Measurements from ENCODE around the gene FICD.

Gene FICD

DNA sequence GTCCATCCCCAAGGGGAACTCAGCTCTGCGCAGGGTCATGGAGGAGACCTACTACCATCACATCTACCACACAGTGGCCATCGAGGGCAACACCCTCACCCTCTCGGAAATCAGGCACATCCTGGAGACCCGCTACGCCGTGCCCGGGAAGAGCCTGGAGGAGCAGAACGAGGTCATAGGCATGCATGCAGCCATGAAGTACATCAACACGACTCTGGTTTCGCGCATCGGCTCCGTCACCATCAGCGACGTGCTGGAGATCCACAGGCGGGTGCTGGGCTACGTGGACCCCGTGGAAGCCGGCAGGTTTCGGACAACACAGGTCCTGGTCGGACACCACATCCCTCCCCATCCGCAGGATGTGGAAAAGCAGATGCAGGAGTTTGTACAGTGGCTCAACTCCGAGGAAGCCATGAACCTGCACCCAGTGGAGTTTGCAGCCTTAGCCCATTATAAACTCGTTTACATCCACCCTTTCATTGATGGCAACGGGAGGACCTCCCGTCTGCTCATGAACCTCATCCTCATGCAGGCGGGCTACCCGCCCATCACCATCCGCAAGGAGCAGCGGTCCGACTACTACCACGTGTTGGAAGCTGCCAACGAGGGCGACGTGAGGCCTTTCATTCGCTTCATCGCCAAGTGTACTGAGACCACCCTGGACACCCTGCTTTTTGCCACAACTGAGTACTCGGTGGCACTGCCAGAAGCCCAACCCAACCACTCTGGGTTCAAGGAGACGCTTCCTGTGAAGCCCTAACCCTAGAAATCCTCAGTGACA is 3.8 kb downstream of the FICD start:
- Histone ChIP-seq H3K36me3 (ENCODE audit: insufficient read depth, low read length) (peaks cover 71% of the 10 kb centered on the region), H3K27ac (ENCODE audit: low read depth, low read length) (no peak overlapping the region), H3K4me1 (ENCODE audit: insufficient read depth, low read length) (no peaks in the 10 kb centered on the region), H3K4me3 (ENCODE audit: low read length) (no peak overlapping the region), H3K9me3 (ENCODE audit: insufficient read depth, low read depth, low read length) (no peaks in the 10 kb centered on the region), H3K27me3 (ENCODE audit: insufficient read depth, low read length) (no peaks in the 10 kb centered on the region), H3K9ac (ENCODE audit: low read depth, low read length) (no peak overlapping the region)
- 97% methylated on average over 39 of the region's 39 CpGs for WGBS

DNA sequence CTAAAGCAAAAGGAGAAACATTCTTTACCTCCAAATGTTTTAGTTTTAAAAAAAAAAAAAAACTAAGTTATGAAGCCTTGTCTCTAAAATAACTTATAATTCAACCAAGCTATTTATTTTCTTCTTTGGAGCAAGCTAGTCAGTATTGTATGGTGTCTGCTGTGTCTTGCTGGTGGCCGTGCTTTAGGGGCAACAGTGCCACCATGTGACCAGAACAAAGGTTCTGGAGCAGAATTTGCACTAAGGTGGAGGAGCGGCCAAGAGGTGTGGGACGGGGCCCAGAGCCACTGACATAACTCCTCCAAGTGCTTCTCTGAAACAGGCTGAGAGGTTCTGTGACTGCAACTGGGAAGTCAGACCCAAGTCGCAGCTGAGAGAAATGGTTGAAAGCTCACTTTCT is 4.5 kb downstream of the FICD start:
- Histone ChIP-seq H3K36me3 (ENCODE audit: insufficient read depth, low read length) (peaks cover 77% of the 10 kb centered on the region), H3K4me1 (ENCODE audit: insufficient read depth, low read length) (no peaks in the 10 kb centered on the region)
- 87% methylated on average over 4 of the region's 4 CpGs for WGBS

DNA sequence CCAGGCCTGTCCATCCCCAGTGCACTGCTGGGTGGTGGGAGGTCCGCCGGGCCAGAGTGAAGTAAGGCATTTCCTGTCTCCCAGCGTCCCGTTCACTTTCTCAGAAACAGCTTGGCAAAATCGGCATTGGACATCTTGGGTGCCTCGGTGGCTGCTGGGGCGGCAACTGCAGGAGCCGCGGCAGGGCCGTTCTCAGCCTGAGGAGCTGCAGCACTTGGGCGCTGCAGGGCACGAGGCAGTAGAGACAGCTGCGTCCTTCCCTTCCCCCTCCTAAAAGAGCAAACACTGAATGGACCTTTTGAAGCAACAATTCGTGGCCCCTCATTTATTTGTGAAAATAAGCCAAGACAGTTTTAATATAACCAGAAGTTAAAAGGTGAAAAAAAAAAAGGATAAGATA is 8.3 kb downstream of the FICD start:
- peaks cover 100% of the 10 kb centered on the region for H3K36me3 ChIP-seq (ENCODE audit: insufficient read depth, low read length)
- no peaks in the 10 kb centered on the region for H3K4me1 ChIP-seq (ENCODE audit: insufficient read depth, low read length)
- H3K27me3 ChIP-seq (ENCODE audit: insufficient read depth, low read length), result no peaks in the 10 kb centered on the region
- no peaks in the 10 kb centered on the region for H3K9me3 ChIP-seq (ENCODE audit: insufficient read depth, low read depth, low read length)
- 95% methylated on average over 13 of the region's 14 CpGs for WGBS
- H3K27ac ChIP-seq (ENCODE audit: low read depth, low read length), result no peak overlapping the region
- no peak overlapping the region for H3K9ac ChIP-seq (ENCODE audit: low read depth, low read length)
- no peak overlapping the region for H3K4me3 ChIP-seq (ENCODE audit: low read length)

More for the DNA sequence above, 4.5 kb downstream of the FICD start:
- no peaks in the 10 kb centered on the region for H3K9me3 ChIP-seq (ENCODE audit: insufficient read depth, low read depth, low read length)
- H3K27ac ChIP-seq (ENCODE audit: low read depth, low read length), result no peak overlapping the region
- no peak overlapping the region for H3K9ac ChIP-seq (ENCODE audit: low read depth, low read length)
- no peaks in the 10 kb centered on the region for H3K27me3 ChIP-seq (ENCODE audit: insufficient read depth, low read length)
- H3K4me3 ChIP-seq (ENCODE audit: low read length), result no peak overlapping the region

DNA sequence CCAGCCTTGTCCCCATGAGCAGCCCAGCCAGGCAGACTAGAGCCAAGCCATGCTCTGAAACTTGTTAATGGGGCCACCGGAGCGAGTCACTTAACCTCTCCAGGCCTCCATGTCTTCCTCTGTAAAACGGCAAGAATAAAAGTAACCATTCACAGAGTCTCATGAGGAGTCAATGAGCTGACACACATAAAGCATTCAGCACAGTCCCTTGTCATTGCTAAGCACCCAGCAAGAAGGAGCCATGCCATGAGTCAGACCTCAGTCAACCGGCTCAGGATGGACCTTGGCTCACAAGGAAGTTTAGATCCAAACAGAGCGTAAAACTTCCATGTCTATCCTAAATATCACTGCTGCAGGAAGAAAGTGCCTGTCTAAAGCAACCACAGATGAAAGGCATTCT is 10.6 kb downstream of the FICD start:
- peaks cover 98% of the 10 kb centered on the region for H3K36me3 ChIP-seq (ENCODE audit: insufficient read depth, low read length)
- WGBS, result 84% methylated on average over 5 of the region's 5 CpGs
- no peak overlapping the region for H3K27ac ChIP-seq (ENCODE audit: low read depth, low read length)

DNA sequence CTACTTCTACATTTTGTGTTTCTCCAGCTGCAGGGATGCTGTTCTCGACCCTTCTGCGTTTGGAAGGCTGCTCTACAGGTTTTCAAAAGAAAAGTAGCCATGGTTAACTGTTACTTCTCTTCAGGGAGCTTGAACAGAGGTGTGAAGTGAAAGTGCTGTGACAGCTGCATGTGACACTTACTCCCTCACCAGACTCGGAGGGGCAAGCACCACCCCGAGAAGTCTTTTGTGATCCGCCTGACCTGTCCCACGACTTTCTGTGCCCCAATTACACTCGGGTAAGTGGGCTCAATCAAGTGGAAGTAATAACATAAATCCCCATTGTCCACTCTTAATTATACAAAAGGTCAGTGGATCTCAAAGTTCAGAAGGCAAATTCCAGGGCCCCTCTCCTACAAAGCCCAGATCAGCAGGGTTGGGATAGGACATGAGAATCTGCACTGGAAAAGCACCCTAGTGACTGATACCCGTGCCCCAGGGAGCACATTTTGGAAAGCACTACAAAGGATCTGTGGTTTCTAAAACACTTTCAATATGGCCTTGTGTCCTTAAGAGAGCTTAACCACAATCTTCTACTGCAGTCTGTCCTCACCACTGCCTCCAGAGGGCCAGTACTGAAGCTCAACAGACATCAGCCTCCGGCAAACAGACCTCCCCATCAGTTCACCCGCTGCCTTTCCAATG is 11.5 kb downstream of the FICD start:
- Histone ChIP-seq H3K36me3 (ENCODE audit: insufficient read depth, low read length) (peaks cover 98% of the 10 kb centered on the region), H3K9ac (ENCODE audit: low read depth, low read length) (no peak overlapping the region), H3K27ac (ENCODE audit: low read depth, low read length) (no peak overlapping the region), H3K9me3 (ENCODE audit: insufficient read depth, low read depth, low read length) (no peaks in the 10 kb centered on the region), H3K4me3 (ENCODE audit: low read length) (no peak overlapping the region), H3K4me1 (ENCODE audit: insufficient read depth, low read length) (no peaks in the 10 kb centered on the region), H3K27me3 (ENCODE audit: insufficient read depth, low read length) (no peaks in the 10 kb centered on the region)
- 93% methylated on average over 10 of the region's 10 CpGs for WGBS

More for the DNA sequence above, 10.6 kb downstream of the FICD start:
- H3K4me3 ChIP-seq (ENCODE audit: low read length), result no peak overlapping the region
- H3K9ac ChIP-seq (ENCODE audit: low read depth, low read length), result no peak overlapping the region
- H3K27me3 ChIP-seq (ENCODE audit: insufficient read depth, low read length), result no peaks in the 10 kb centered on the region
- H3K9me3 ChIP-seq (ENCODE audit: insufficient read depth, low read depth, low read length), result no peaks in the 10 kb centered on the region
- H3K4me1 ChIP-seq (ENCODE audit: insufficient read depth, low read length), result no peaks in the 10 kb centered on the region

DNA sequence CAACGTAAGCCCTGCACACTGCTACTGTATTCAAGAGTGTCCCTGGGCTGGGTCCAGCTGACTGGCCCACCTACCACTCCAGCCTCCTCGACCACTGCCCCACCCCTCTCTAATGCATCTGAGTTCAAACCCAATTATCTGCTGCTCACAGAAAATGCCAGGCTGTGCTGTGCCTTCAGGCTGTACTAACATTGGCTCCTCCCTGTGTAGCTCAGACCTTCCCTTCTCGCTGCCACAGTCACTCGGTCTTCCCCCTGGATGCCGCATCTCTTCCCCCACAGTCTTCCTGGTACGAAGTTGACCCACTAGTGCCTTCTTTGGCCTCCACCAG is 12.1 kb downstream of the FICD start:
- no peaks in the 10 kb centered on the region for H3K27me3 ChIP-seq (ENCODE audit: insufficient read depth, low read length)
- H3K4me3 ChIP-seq (ENCODE audit: low read length), result no peak overlapping the region
- H3K4me1 ChIP-seq (ENCODE audit: insufficient read depth, low read length), result no peaks in the 10 kb centered on the region
- H3K36me3 ChIP-seq (ENCODE audit: insufficient read depth, low read length), result peaks cover 98% of the 10 kb centered on the region
- no peaks in the 10 kb centered on the region for H3K9me3 ChIP-seq (ENCODE audit: insufficient read depth, low read depth, low read length)
- WGBS, result 92% methylated on average over 6 of the region's 6 CpGs
- H3K27ac ChIP-seq (ENCODE audit: low read depth, low read length), result no peak overlapping the region
- no peak overlapping the region for H3K9ac ChIP-seq (ENCODE audit: low read depth, low read length)

DNA sequence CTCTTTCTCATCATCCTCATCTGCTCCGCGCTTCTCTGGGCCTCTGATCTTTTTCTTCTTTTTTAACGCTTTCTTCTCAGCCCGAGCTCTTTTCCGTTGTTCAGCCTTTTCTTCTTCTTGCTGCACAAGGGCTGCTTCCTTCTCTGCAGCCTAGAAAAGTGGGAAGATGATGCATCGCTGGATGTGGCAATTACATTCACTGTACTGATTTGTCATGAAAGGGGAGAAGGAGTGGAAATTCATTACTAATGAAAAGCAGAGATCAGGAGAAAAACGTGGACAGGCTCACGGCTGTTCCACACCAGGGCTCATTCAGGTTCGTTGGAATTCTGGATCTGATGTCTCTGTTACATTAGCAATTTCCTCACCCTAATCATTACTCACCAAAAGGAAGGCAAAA is 15.1 kb downstream of the FICD start:
- Histone ChIP-seq H3K9me3 (ENCODE audit: insufficient read depth, low read depth, low read length) (no peaks in the 10 kb centered on the region), H3K9ac (ENCODE audit: low read depth, low read length) (no peak overlapping the region), H3K27ac (ENCODE audit: low read depth, low read length) (no peak overlapping the region), H3K4me3 (ENCODE audit: low read length) (no peak overlapping the region), H3K27me3 (ENCODE audit: insufficient read depth, low read length) (no peaks in the 10 kb centered on the region), H3K36me3 (ENCODE audit: insufficient read depth, low read length) (peaks cover 98% of the 10 kb centered on the region), H3K4me1 (ENCODE audit: insufficient read depth, low read length) (no peaks in the 10 kb centered on the region)
- 95% methylated on average over 9 of the region's 9 CpGs for WGBS

DNA sequence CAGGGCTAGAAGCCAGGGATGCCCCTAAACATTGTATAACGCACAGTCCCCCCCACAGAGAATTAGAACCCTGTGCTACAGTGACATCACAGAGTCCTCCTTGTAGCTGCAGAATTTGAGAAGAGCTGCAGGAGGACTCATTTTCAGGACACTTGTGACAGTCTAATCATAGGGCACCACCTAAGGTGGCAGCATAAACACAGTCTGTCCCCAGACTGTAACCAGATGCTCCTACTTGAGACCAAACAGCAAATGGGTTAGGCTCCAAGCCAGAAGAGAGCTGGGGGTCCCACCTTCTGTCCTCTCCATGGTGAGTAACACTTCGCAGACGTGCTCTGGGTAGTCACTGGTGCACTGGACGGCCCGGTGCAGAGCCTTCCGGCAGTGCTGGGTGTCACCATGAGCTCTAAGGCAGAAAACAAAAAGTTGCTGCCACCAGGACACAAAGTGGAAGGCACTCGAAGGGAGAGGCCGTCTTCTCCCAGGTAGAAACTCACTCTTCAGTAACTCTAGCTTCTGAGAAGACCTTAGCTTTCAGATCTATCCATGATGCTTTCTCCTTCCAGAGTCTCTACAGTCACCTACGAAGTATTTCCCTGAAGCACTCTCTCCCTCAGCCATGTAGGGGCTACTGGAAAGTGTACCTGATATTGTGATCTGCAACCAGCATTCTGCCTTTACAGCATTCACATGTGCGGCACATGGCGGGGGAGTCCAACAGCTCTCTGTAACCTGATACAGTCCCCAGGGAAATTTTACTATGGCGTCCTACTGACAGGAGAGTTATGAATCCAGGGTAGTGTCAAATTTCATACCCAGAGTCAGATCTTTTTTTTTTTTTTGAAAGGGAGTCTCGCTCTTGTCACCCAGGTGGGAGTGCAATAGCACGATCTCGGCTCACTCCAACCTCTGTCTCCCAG is 17.1 kb downstream of the FICD start:
- 95% methylated on average over 15 of the region's 15 CpGs for WGBS
- H3K36me3 ChIP-seq (ENCODE audit: insufficient read depth, low read length), result peaks cover 98% of the 10 kb centered on the region
- no peaks in the 10 kb centered on the region for H3K9me3 ChIP-seq (ENCODE audit: insufficient read depth, low read depth, low read length)
- H3K27me3 ChIP-seq (ENCODE audit: insufficient read depth, low read length), result no peaks in the 10 kb centered on the region
- no peak overlapping the region for H3K27ac ChIP-seq (ENCODE audit: low read depth, low read length)
- no peak overlapping the region for H3K4me3 ChIP-seq (ENCODE audit: low read length)
- no peak overlapping the region for H3K9ac ChIP-seq (ENCODE audit: low read depth, low read length)
- no peaks in the 10 kb centered on the region for H3K4me1 ChIP-seq (ENCODE audit: insufficient read depth, low read length)

DNA sequence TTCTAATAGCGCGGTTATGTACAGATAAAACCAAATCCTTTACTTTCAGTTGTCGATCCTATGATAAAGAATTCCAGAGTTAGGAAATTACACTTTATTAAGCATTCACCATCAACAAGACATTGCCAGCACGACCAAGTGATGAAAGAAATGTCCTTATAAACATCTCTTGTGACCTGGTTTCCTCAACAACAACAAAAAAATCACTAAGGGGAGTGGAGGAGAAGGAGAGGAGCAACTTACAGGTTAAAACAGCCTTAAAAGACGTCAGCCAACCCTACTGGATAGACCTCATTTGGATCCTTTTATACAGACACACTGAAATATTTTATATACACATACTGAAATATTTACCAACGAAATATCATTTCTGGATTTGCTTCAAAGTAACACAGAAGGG is 23.1 kb downstream of the FICD start:
- WGBS, result 95% methylated on average over 5 of the region's 6 CpGs
- Histone ChIP-seq H3K27me3 (ENCODE audit: insufficient read depth, low read length) (no peaks in the 10 kb centered on the region), H3K4me3 (ENCODE audit: low read length) (no peak overlapping the region), H3K9me3 (ENCODE audit: insufficient read depth, low read depth, low read length) (no peaks in the 10 kb centered on the region), H3K4me1 (ENCODE audit: insufficient read depth, low read length) (no peaks in the 10 kb centered on the region), H3K27ac (ENCODE audit: low read depth, low read length) (no peak overlapping the region), H3K36me3 (ENCODE audit: insufficient read depth, low read length) (peaks cover 87% of the 10 kb centered on the region), H3K9ac (ENCODE audit: low read depth, low read length) (no peak overlapping the region)

DNA sequence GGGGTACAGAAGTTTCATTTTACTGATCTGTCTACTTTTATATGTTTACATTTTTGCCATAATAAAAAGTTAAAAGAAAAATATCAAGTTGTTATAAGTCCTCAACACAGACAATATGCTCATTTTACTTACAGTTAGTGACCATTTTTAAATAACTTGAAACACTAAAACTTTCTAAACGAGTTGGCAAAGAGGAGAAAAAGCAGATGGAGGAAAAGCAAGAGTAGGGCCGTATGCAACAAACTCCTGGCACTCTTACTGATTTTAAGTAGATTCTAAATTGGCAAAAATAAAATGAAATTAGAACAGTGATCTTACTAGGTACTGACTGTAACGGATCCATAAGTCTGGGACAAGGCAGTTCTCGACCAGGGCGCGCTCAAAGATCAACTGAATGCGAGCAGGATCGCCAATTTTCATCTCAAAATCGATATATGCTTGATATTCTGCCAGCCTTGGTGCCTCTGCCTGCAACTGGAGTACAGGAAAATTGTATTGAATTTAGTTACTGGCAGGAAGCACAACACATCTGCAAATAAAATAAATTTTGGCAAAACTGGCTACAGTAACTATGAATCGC is 23.6 kb downstream of the FICD start:
- WGBS, result 97% methylated on average over 10 of the region's 10 CpGs
- Histone ChIP-seq H3K36me3 (ENCODE audit: insufficient read depth, low read length) (peaks cover 87% of the 10 kb centered on the region), H3K27ac (ENCODE audit: low read depth, low read length) (no peak overlapping the region), H3K4me1 (ENCODE audit: insufficient read depth, low read length) (no peaks in the 10 kb centered on the region), H3K9me3 (ENCODE audit: insufficient read depth, low read depth, low read length) (no peaks in the 10 kb centered on the region), H3K9ac (ENCODE audit: low read depth, low read length) (no peak overlapping the region), H3K27me3 (ENCODE audit: insufficient read depth, low read length) (no peaks in the 10 kb centered on the region), H3K4me3 (ENCODE audit: low read length) (no peak overlapping the region)

DNA sequence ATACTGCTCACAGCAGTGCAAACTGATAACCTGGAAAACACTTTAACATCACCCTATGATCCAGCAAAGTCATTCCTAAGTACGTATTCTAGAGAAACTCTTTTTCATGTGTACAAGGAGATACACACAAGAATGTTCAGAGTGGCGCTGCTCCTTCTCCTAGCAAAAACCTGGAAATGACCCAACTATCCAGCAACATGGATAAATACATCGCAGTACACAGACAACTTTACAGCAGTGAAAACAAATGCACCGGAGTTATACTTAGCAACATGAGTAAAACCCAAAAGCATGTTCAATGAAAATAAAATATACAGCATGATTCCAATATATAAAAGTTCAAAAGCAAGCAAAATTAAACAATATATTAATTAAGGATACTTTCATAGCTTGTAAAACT is 27.2 kb downstream of the FICD start:
- H3K27ac ChIP-seq (ENCODE audit: low read depth, low read length), result no peak overlapping the region
- H3K4me3 ChIP-seq (ENCODE audit: low read length), result no peak overlapping the region
- WGBS, result 95% methylated on average over 4 of the region's 4 CpGs
- H3K9ac ChIP-seq (ENCODE audit: low read depth, low read length), result no peak overlapping the region
- H3K36me3 ChIP-seq (ENCODE audit: insufficient read depth, low read length), result peaks cover 87% of the 10 kb centered on the region
- H3K9me3 ChIP-seq (ENCODE audit: insufficient read depth, low read depth, low read length), result no peaks in the 10 kb centered on the region
- H3K4me1 ChIP-seq (ENCODE audit: insufficient read depth, low read length), result no peaks in the 10 kb centered on the region
- no peaks in the 10 kb centered on the region for H3K27me3 ChIP-seq (ENCODE audit: insufficient read depth, low read length)

Measured in HUES64 (cell line).